GM21367 (cell line): ENCODE data around the gene FOSL2.

Experiments used
- ATAC-seq: cut with Tn5 transposase; IDR thresholded peaks from one replicate; pipeline ENCODE4 v1.9.1; 2021; ENCODE audit not compliant: unreplicated experiment

Gene FOSL2

GRCh38 chr2:28408764-28409599 lies 16.3 kb downstream of the FOSL2 start:
- no peak for ATAC-seq

GRCh38 chr2:28411166-28411755 lies 18.6 kb downstream of the FOSL2 start:
- no peak for ATAC-seq

- ATAC-seq = no peak
Measured at GRCh38 chr2:28411956-28412609, 19.4 kb downstream of the FOSL2 start.

- no peak for ATAC-seq
Measured at GRCh38 chr2:28412625-28413151, 20.0 kb downstream of the FOSL2 start.

GRCh38 chr2:28413152-28413898 lies 20.7 kb downstream of the FOSL2 start:
- no peak for ATAC-seq

GRCh38 chr2:28413899-28414295 lies 21.2 kb downstream of the FOSL2 start:
- ATAC-seq = no peak

- ATAC-seq = no peak
Measured at GRCh38 chr2:28414583-28414982, 21.9 kb downstream of the FOSL2 start.

- no peak for ATAC-seq
Measured at GRCh38 chr2:28415010-28415409, 22.4 kb downstream of the FOSL2 start.

GRCh38 chr2:28415715-28416114 lies 23.1 kb downstream of the FOSL2 start:
- ATAC-seq = no peak

- no peak for ATAC-seq
Measured at GRCh38 chr2:28419003-28419402, 26.3 kb downstream of the FOSL2 start.

- no peak for ATAC-seq
Measured at GRCh38 chr2:28419443-28420270, 27.0 kb downstream of the FOSL2 start.

GRCh38 chr2:28420722-28421121 lies 28.1 kb downstream of the FOSL2 start:
- no peak for ATAC-seq

GRCh38 chr2:28422908-28423741 lies 30.5 kb downstream of the FOSL2 start:
- no peak for ATAC-seq

- no peak for ATAC-seq
Measured at GRCh38 chr2:28423856-28424605, 31.4 kb downstream of the FOSL2 start.

GRCh38 chr2:28424799-28425463 lies 32.3 kb downstream of the FOSL2 start:
- ATAC-seq = no peak

- no peak for ATAC-seq
Measured at GRCh38 chr2:28425464-28425835, 32.8 kb downstream of the FOSL2 start.

- no peak for ATAC-seq
Measured at GRCh38 chr2:28427741-28428415, 35.2 kb downstream of the FOSL2 start.

- no peak for ATAC-seq
Measured at GRCh38 chr2:28428486-28428885, 35.8 kb downstream of the FOSL2 start.
